GM12878 (cell line): ENCODE measurements around the gene METAP1D.
"Not testable (repeated sequence)": the region's sequence is repeated elsewhere in the genome, so short reads cannot be mapped to it uniquely, and the experiment has no call there.

Source experiments
- FOXK2 ChIP-seq: fragments of 450-650 bp; IDR thresholded peaks from 2 replicates; pipeline ENCODE4 v1.6.1; 2017; ENCODE audit warnings: mild to moderate bottlenecking, moderate library complexity
- MTA3 ChIP-seq: IDR thresholded peaks from 2 replicates; pipeline ENCODE4 v1.6.1; 2012; ENCODE audit warnings: low read length, inconsistent platforms, borderline replicate concordance
- NFYB ChIP-seq: IDR thresholded peaks from 2 replicates; pipeline ENCODE4 v1.6.1; 2011; ENCODE audit warnings: low read depth, mild to moderate bottlenecking, low read length, improper control_type of control experiment, moderate library complexity; ENCODE audit not compliant: insufficient read depth

GRCh38 chr2:171997031-171997430 lies 2.7 kb upstream of the METAP1D start:
- not testable (repeated sequence) for TF ChIP-seq FOXK2, NFYB, MTA3
